GDM1 (cell line): ENCODE data around the gene HEXA.
"Not testable (repeated sequence)": the region's sequence is repeated elsewhere in the genome, so short reads cannot be mapped to it uniquely, and the experiment has no call there.

Source experiments
- DNase-seq: peaks from one replicate; lab custom pipeline; 2025; lab: John Stamatoyannopoulos, UW

Gene HEXA

GRCh38 chr15:72375846-72376581, at the start of gene HEXA:
TSS of gene HEXA (minus strand) at chr15:72376014. CDS start at chr15:72375972, 42 bp downstream.
- peak; percentile 94 for DNase-seq

GRCh38 chr15:72423256-72423655, 47.4 kb upstream of the HEXA start:
- no peak for DNase-seq

- DNase-seq = no peak
Observed at GRCh38 chr15:72421484-72421883, 45.7 kb upstream of the HEXA start.

- DNase-seq = no peak
Observed at GRCh38 chr15:72420576-72420975, 44.8 kb upstream of the HEXA start.

- DNase-seq = not testable (repeated sequence)
Observed at GRCh38 chr15:72419768-72420167, 44.0 kb upstream of the HEXA start.

GRCh38 chr15:72415304-72415703, 39.5 kb upstream of the HEXA start:
- no peak for DNase-seq

GRCh38 chr15:72413337-72413736, 37.5 kb upstream of the HEXA start:
- not testable (repeated sequence) for DNase-seq

- DNase-seq = no peak
Observed at GRCh38 chr15:72411544-72411943, 35.7 kb upstream of the HEXA start.

GRCh38 chr15:72411111-72411510, 35.3 kb upstream of the HEXA start:
- no peak for DNase-seq

GRCh38 chr15:72406936-72407335, 31.1 kb upstream of the HEXA start:
- DNase-seq = no peak

GRCh38 chr15:72404841-72405240, 29.0 kb upstream of the HEXA start:
- DNase-seq = no peak

- DNase-seq = no peak
Observed at GRCh38 chr15:72404356-72404755, 28.5 kb upstream of the HEXA start.

- no peak for DNase-seq
Observed at GRCh38 chr15:72402726-72403125, 26.9 kb upstream of the HEXA start.

GRCh38 chr15:72398648-72399047, 22.8 kb upstream of the HEXA start:
- no peak for DNase-seq

- no peak for DNase-seq
Observed at GRCh38 chr15:72397796-72398588, 22.2 kb upstream of the HEXA start, which contains the start of gene TMEM202. TSS of gene TMEM202 (plus strand) at chr15:72398305. CDS start at chr15:72398327, 22 bp downstream.

GRCh38 chr15:72396331-72396730, 20.5 kb upstream of the HEXA start:
- not testable (repeated sequence) for DNase-seq

- DNase-seq = no peak
Observed at GRCh38 chr15:72389231-72389630, 13.4 kb upstream of the HEXA start.

- no peak for DNase-seq
Observed at GRCh38 chr15:72387741-72388140, 11.9 kb upstream of the HEXA start.

- no peak for DNase-seq
Observed at GRCh38 chr15:72382146-72382545, 6.3 kb upstream of the HEXA start.

- DNase-seq = no peak
Observed at GRCh38 chr15:72380743-72381142, 4.9 kb upstream of the HEXA start.

GRCh38 chr15:72379856-72380430, 4.1 kb upstream of the HEXA start:
- no peak for DNase-seq

- not testable (repeated sequence) for DNase-seq
Observed at GRCh38 chr15:72379106-72379505, 3.3 kb upstream of the HEXA start.

GRCh38 chr15:72377331-72377730, 1.5 kb upstream of the HEXA start:
- no peak for DNase-seq
